Mucosa of descending colon (tissue), 3 donors: Measurements from ENCODE around the gene ZNF74. TPM values are rescaled to one million over a fixed set of nuclear protein-coding genes. Genes with fewer than 3 reads are reported as not detected.

Source experiments
- ATAC-seq: fragments of 200-7000 bp; cut with Tn5 transposase; one replicate; pipeline ENCODE4 v1.9.1; 2020; ENCODE audit warnings: mild to moderate bottlenecking, moderate library complexity
- DNase-seq, 3 donors: peaks; one replicate each; pipeline ENCODE4 v3.0.0-alpha.2; 2020
- H3K36me3 ChIP-seq: fragments of 200-600 bp; one replicate; pipeline ENCODE4 v1.8.0; 2021; ENCODE audit warnings: low read depth, mild to moderate bottlenecking
- H3K4me1 ChIP-seq: fragments of 200-600 bp; one replicate; pipeline ENCODE4 v1.8.0; 2021; ENCODE audit warnings: low read depth, mild to moderate bottlenecking
- H3K4me3 ChIP-seq: fragments of 200-600 bp; one replicate; pipeline ENCODE4 v1.8.0; 2021; ENCODE audit warnings: mild to moderate bottlenecking
- H3K9me3 ChIP-seq: fragments of 200-600 bp; one replicate; pipeline ENCODE4 v1.8.0; 2021; ENCODE audit warnings: mild to moderate bottlenecking
- intact Hi-C, 2 donors: fragments of 100-400 bp; cut with DNase I in 1 of 2; cut with micrococcal nuclease in 1 of 2; formaldehyde crosslinking; loops; one replicate each; pipeline versions ENCODE4 v1.11.0 to v1.11.1; 2022; cut with DNase I, micrococcal nuclease
- total RNA-seq, 3 donors: library from RNA; stranded (reverse); fragmentation: NEBNext Ultra II Directional in 2 of 3; extraction: Animal tissue kit (Norgen Biotek cat#: 25700) in 2 of 3; gene quantifications; one replicate each; pipeline versions ENCODE4 v1.2.1 to v1.2.4, GENCODE V29; 2021 to 2023
- TF ChIP-seq, protein P1 (sequence below): fragments of 200-600 bp; IDR thresholded peaks from one replicate; pipeline ENCODE4 v1.8.0; 2022; ENCODE audit warnings: antibody characterized with exemption, mild to moderate bottlenecking
- donor health status: DM: no; HTN: no; CAD: no; lungs with moderate emphysema.
- donor health status: DM: no; HTN: no; CAD: no.
- donor health status: DM: no; HTN: yes; CAD: no.

Gene ZNF74
- total RNA-seq, 3 donors from 2014 or later, result 4.2 to 14.4 (median 4.8) TPM

DNA sequence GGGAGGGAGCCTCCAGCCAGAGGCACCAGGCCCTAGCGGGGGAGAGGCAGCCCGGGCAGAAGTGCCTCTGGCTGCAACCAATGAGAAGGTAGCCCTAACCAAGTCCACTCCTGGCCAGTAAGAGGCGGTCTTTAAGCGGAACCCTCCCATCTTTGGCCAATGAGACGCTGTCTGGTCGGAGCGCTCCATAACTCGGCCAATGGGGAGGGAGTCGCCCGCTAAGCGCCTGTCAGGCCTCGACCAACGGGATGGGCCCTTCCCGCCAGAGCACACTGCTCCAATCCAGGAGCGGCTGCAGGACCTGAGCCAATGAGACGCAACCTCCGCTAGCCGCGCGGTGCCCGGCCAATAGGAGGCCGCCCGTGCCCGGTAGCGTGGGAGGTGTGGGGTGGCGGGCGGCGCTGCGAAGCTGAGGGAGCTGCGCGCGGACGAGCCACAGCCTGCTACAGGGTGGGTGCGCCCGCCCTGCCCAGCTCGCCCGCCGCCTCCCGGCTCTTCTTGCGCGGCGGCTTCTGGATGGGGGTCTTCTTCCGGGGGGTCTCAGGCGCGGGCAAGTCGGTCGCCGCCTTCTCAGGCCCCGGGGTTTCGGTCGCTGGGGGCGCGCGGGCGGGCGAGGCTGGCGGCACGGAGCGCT lies 31.1 kb downstream of the ZNF74 start:
- ATAC-seq (no peak), DNase-seq (peak in 1 of 3 donors; percentile 57)
- Histone ChIP-seq H3K4me1 (peaks cover 17% of the 10 kb centered on the region), H3K36me3 (no peaks in the 10 kb centered on the region), H3K4me3 (no peak overlapping the region), H3K9me3 (no peaks in the 10 kb centered on the region)
- TF ChIP-seq, protein P1, sequence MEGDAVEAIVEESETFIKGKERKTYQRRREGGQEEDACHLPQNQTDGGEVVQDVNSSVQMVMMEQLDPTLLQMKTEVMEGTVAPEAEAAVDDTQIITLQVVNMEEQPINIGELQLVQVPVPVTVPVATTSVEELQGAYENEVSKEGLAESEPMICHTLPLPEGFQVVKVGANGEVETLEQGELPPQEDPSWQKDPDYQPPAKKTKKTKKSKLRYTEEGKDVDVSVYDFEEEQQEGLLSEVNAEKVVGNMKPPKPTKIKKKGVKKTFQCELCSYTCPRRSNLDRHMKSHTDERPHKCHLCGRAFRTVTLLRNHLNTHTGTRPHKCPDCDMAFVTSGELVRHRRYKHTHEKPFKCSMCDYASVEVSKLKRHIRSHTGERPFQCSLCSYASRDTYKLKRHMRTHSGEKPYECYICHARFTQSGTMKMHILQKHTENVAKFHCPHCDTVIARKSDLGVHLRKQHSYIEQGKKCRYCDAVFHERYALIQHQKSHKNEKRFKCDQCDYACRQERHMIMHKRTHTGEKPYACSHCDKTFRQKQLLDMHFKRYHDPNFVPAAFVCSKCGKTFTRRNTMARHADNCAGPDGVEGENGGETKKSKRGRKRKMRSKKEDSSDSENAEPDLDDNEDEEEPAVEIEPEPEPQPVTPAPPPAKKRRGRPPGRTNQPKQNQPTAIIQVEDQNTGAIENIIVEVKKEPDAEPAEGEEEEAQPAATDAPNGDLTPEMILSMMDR, result no peak
- intact Hi-C loops, result loop anchor here in 1 of 2 donors (5.0 kb wide), 1 partner anchor 32 kb away; no protein-coding TSS in a partner anchor

- Histone ChIP-seq H3K36me3 (no peaks in the 10 kb centered on the region), H3K9me3 (no peaks in the 10 kb centered on the region), H3K4me1 (peaks cover 23% of the 10 kb centered on the region), H3K4me3 (no peak overlapping the region)
- peak in 1 of 3 donors; percentile 51 for DNase-seq
- ATAC-seq, result no peak
- TF ChIP-seq, protein P1, result no peak
- intact Hi-C loops, result no loop called here
Observed at GRCh38 chr22:20425566-20426258, 31.8 kb downstream of the ZNF74 start.

GRCh38 chr22:20426259-20426615 lies 32.3 kb downstream of the ZNF74 start:
- DNase-seq (peak in 1 of 3 donors; percentile 38), ATAC-seq (no peak)
- H3K36me3 ChIP-seq, result no peaks in the 10 kb centered on the region
- no peaks in the 10 kb centered on the region for H3K9me3 ChIP-seq
- H3K4me3 ChIP-seq, result no peak overlapping the region
- TF ChIP-seq, protein P1, result no peak
- peaks cover 29% of the 10 kb centered on the region for H3K4me1 ChIP-seq
- intact Hi-C loops, result no loop called here

DNA sequence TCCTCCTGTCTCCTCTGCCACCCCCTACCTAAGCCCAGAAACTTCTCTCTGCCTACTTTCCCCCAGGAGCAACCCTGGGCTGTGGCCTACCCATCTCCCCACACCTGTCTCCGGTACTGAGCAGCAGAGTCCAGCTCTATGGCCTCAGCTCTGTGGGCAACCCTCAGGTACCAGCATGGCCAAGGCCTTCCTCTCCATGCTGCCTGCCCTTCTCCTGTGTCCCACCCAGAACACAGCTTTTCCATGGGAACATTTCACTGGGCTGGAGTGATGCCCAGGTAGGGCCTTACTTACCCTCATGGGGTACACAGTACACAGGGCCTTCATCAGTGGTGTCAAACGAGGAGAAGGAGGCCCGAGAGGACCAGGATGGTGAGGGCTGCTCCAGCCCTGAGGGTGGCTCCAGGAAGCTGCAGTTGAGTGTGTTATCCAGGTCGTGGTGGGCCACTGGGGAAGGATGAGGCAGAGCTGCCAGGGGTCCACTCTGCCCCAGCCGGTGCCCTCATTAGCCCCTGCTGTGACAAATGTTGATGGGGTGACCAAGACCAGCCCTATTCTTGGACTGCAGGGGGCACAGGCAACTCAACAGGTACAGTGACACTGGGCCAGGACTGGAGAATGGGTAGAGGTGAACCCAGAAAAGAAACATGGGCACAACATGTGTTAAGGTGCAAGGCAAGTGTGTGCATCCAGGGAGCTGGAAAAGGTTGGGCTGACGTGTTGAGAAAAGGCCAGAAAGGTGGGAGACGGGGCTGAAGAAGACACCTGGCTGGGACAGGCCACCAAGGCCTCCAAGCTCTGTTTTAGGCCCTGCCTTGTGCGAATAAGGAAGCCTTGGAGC lies 33.4 kb downstream of the ZNF74 start:
- DNase-seq (no peak), ATAC-seq (no peak)
- no peaks in the 10 kb centered on the region for H3K36me3 ChIP-seq
- no peak overlapping the region for H3K4me3 ChIP-seq
- peaks cover 31% of the 10 kb centered on the region for H3K4me1 ChIP-seq
- H3K9me3 ChIP-seq, result no peaks in the 10 kb centered on the region
- intact Hi-C loops, result no loop called here
- TF ChIP-seq, protein P1, result no peak

GRCh38 chr22:20427945-20428417 lies 34.0 kb downstream of the ZNF74 start:
- intact Hi-C loops, result no loop called here

More at GRCh38 chr22:20427945-20428417, 34.0 kb downstream of the ZNF74 start:
- TF ChIP-seq, protein P1, result no peak
- DNase-seq (no peak), ATAC-seq (no peak)
- H3K4me3 ChIP-seq, result no peak overlapping the region
- H3K4me1 ChIP-seq, result peaks cover 31% of the 10 kb centered on the region
- no peaks in the 10 kb centered on the region for H3K9me3 ChIP-seq
- H3K36me3 ChIP-seq, result no peaks in the 10 kb centered on the region
